SK-N-SH (cell line): ENCODE results near the gene GDAP2. TPM values are rescaled to one million over a fixed set of nuclear protein-coding genes. Genes with fewer than 3 reads are reported as not detected.

ENCODE experiments used
- CTCF ChIA-PET: fragments of 300-600, 350-600 bp; formaldehyde crosslinking; extraction: SDS; loops from one replicate; lab custom pipeline; 2021; lab: Yijun Ruan, JAX
- POLR2A ChIA-PET: fragments of 350-600 bp; sonication (Branson Sonifier 250); formaldehyde crosslinking; extraction: SDS; loops from one replicate; lab custom pipeline; 2020; ENCODE audit warnings: antibody characterized with exemption, inconsistent platforms; lab: Yijun Ruan, JAX
- DNase-seq: peaks from one replicate; pipeline ENCODE4 v3.0.0; 2012
- H2AFZ ChIP-seq: fragments of 200-600 bp; sonication (generic); 2 replicates; pipeline ENCODE4 v1.8.1; 2016; ENCODE audit warnings: antibody characterized with exemption, mild to moderate bottlenecking, low read depth
- H3F3A ChIP-seq: fragments of 200-600 bp; sonication (generic); replicated peaks from 2 replicates; pipeline ENCODE3; 2016; ENCODE audit warnings: antibody characterized with exemption, mild to moderate bottlenecking; ENCODE audit not compliant: insufficient read depth
- H3K27ac ChIP-seq, 2 experiments: fragments of 200-500 bp in 1 of 2; fragments of 200-600 bp in 1 of 2; sonication (Bioruptor generic) in 1 of 2; sonication (generic), shearing (Covaris generic) in 1 of 2; 2 replicates each; pipeline versions ENCODE4 v1.5.1 to v1.6.1; 2014 to 2016; ENCODE audit warnings: low read depth in 2 of 2, inconsistent platforms in 1 of 2, low read length in 1 of 2, mild to moderate bottlenecking in 1 of 2, mixed read lengths in 1 of 2
- H3K27me3 ChIP-seq: fragments of 200-600 bp; sonication (generic), shearing (Covaris generic); 2 replicates; pipeline ENCODE4 v1.6.1; 2016; ENCODE audit warnings: mixed run types; ENCODE audit not compliant: insufficient read depth
- H3K36me3 ChIP-seq, 2 experiments: fragments of 200-500 bp in 1 of 2; fragments of 200-600 bp in 1 of 2; sonication (Bioruptor generic) in 1 of 2; sonication (generic) in 1 of 2; replicated peaks in 1 of 2; 2 replicates each; pipeline versions ENCODE3 to v1.5.1; 2014 to 2016; ENCODE audit warnings: low read length in 1 of 2, mild to moderate bottlenecking in 1 of 2; ENCODE audit not compliant: insufficient read depth in 2 of 2, control insufficient read depth in 1 of 2
- H3K4me1 ChIP-seq, 2 experiments: fragments of 200-500 bp in 1 of 2; fragments of 200-600 bp in 1 of 2; sonication (Bioruptor generic) in 1 of 2; sonication (generic), shearing (Covaris generic) in 1 of 2; 2 replicates each; pipeline versions ENCODE4 v1.5.1 to v1.6.1; 2014 to 2016; ENCODE audit warnings: low read depth in 1 of 2, low read length in 1 of 2, mixed run types in 1 of 2; ENCODE audit not compliant: insufficient read depth in 2 of 2, control insufficient read depth in 1 of 2
- H3K4me2 ChIP-seq: fragments of 200-600 bp; sonication (generic), shearing (Covaris generic); 2 replicates; pipeline ENCODE4 v1.6.1; 2017; ENCODE audit warnings: mixed run types
- H3K4me3 ChIP-seq, 2 experiments: fragments of 200-500 bp in 1 of 2; fragments of 200-600 bp in 1 of 2; sonication (Bioruptor generic) in 1 of 2; sonication (generic), shearing (Covaris generic) in 1 of 2; 2 replicates each; pipeline versions ENCODE4 v1.5.1 to v1.8.1; 2014 to 2016; ENCODE audit warnings: low read depth in 2 of 2, inconsistent platforms in 1 of 2, low read length in 1 of 2, mild to moderate bottlenecking in 1 of 2, mixed read lengths in 1 of 2, moderate library complexity in 1 of 2
- H3K79me2 ChIP-seq: fragments of 200-600 bp; sonication (generic); 2 replicates; pipeline ENCODE4 v1.8.1; 2017; ENCODE audit warnings: mild to moderate bottlenecking; ENCODE audit not compliant: insufficient read depth
- H3K9ac ChIP-seq: fragments of 200-600 bp; sonication (generic); 2 replicates; pipeline ENCODE4 v1.6.1; 2017; ENCODE audit warnings: mixed run types
- H3K9me2 ChIP-seq: fragments of 200-600 bp; sonication (generic); 2 replicates; pipeline ENCODE4 v1.6.1; 2017; ENCODE audit warnings: mixed run types
- H3K9me3 ChIP-seq: fragments of 200-600 bp; sonication (generic); 2 replicates; pipeline ENCODE4 v1.6.1; 2017; ENCODE audit warnings: mixed run types, mild to moderate bottlenecking, moderate library complexity
- H4K20me1 ChIP-seq: fragments of 200-600 bp; sonication (generic); 2 replicates; pipeline ENCODE4 v1.6.1; 2017; ENCODE audit warnings: mild to moderate bottlenecking, mixed run types; ENCODE audit not compliant: insufficient read depth
- CHD2 ChIP-seq: fragments of 150-350 bp; IDR thresholded peaks from 2 replicates; pipeline ENCODE4 v1.6.1; 2018; ENCODE audit warnings: low read length; ENCODE audit not compliant: partially characterized antibody
- EZH2phosphoT487 ChIP-seq: fragments of 200-600 bp; sonication (generic); IDR thresholded peaks from 2 replicates; pipeline ENCODE4 v1.6.1; 2017; ENCODE audit warnings: low read depth, mixed run types, mild to moderate bottlenecking, antibody characterized with exemption, moderate library complexity, borderline replicate concordance
- FOSL2 ChIP-seq: IDR thresholded peaks from 2 replicates; pipeline ENCODE4 v1.4.0; 2012; ENCODE audit warnings: low read depth, mild to moderate bottlenecking, moderate library complexity, borderline replicate concordance
- JUND ChIP-seq: IDR thresholded peaks from 2 replicates; pipeline ENCODE4 v1.4.0; 2012
- MXI1 ChIP-seq: IDR thresholded peaks from 2 replicates; pipeline ENCODE4 v1.6.1; 2012; ENCODE audit warnings: mild to moderate bottlenecking, low read depth, low read length, improper control_type of control experiment
- NFIC ChIP-seq: IDR thresholded peaks from 2 replicates; pipeline ENCODE4 v1.4.0; 2012; ENCODE audit warnings: borderline replicate concordance
- RAD21 ChIP-seq: IDR thresholded peaks from 2 replicates; pipeline ENCODE4 v1.6.1; 2012; ENCODE audit warnings: mild to moderate bottlenecking, low read length
- RCOR1 ChIP-seq: fragments of 150-350 bp; IDR thresholded peaks from 2 replicates; pipeline ENCODE4 v1.6.1; 2017; ENCODE audit warnings: antibody characterized with exemption, low read length
- SMC3 ChIP-seq: IDR thresholded peaks from 2 replicates; pipeline ENCODE4 v1.6.1; 2012; ENCODE audit warnings: low read depth, low read length, improper control_type of control experiment
- WGBS: methylation state at CpG from one replicate; pipeline ENCODE4 v1.1.6; 2017; ENCODE audit warnings: low lambda C conversion rate; 5-methylcytosine and 5-hydroxymethylcytosine counted together
- polyA plus RNA-seq, 3 experiments: library from polyadenylated mRNA; depleted of rRNA; stranded (reverse); fragments of >200 nt; gene quantifications; 2 replicates each; pipeline ENCODE4 v1.2.3, GENCODE V29; 2012
- TF ChIP-seq, protein P1 (sequence below): IDR thresholded peaks from 2 replicates; pipeline ENCODE4 v1.6.1; 2012; ENCODE audit warnings: mild to moderate bottlenecking, low read depth, low read length, moderate library complexity
- TF ChIP-seq, protein P2 (sequence below): fragments of 200-600 bp; sonication (generic); IDR thresholded peaks from 2 replicates; pipeline ENCODE4 v1.6.1; 2017; ENCODE audit warnings: antibody characterized with exemption, mild to moderate bottlenecking, moderate library complexity
- TF ChIP-seq, protein P3 (sequence below): IDR thresholded peaks from 2 replicates; pipeline ENCODE4 v1.4.0; 2012; ENCODE audit warnings: low read depth, borderline replicate concordance
- TF ChIP-seq, protein P4 (sequence below): IDR thresholded peaks from 2 replicates; pipeline ENCODE4 v1.4.0; 2012; ENCODE audit warnings: low read depth, borderline replicate concordance

Gene GDAP2
- polyA plus RNA-seq, 1 of the 3 experiments (the other 2 are of a cell fraction) = 5.6 TPM

DNA sequence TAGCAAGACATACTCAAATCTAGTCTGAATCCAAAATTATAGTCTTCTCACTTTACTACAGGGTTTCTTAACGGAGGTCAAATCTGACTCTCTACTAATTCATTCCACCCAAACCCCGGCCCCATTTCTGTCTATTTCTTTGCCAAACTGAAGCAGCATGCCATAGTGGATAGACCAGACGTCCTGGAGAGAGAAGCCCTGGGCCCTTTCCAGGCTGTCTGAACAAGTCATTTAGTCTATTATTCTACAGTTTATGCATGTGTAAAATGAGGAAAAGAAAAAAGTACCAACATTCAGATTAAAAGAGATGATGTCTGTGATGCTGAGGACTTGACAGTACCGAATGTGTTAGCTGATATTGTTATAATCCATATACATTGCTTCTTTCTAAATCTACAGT is 95.0 kb downstream of the GDAP2 start (continued):
- TF ChIP-seq, protein P1, sequence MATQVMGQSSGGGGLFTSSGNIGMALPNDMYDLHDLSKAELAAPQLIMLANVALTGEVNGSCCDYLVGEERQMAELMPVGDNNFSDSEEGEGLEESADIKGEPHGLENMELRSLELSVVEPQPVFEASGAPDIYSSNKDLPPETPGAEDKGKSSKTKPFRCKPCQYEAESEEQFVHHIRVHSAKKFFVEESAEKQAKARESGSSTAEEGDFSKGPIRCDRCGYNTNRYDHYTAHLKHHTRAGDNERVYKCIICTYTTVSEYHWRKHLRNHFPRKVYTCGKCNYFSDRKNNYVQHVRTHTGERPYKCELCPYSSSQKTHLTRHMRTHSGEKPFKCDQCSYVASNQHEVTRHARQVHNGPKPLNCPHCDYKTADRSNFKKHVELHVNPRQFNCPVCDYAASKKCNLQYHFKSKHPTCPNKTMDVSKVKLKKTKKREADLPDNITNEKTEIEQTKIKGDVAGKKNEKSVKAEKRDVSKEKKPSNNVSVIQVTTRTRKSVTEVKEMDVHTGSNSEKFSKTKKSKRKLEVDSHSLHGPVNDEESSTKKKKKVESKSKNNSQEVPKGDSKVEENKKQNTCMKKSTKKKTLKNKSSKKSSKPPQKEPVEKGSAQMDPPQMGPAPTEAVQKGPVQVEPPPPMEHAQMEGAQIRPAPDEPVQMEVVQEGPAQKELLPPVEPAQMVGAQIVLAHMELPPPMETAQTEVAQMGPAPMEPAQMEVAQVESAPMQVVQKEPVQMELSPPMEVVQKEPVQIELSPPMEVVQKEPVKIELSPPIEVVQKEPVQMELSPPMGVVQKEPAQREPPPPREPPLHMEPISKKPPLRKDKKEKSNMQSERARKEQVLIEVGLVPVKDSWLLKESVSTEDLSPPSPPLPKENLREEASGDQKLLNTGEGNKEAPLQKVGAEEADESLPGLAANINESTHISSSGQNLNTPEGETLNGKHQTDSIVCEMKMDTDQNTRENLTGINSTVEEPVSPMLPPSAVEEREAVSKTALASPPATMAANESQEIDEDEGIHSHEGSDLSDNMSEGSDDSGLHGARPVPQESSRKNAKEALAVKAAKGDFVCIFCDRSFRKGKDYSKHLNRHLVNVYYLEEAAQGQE = no peak
- no peak for TF ChIP-seq SMC3
- TF ChIP-seq NFIC = no peak
- TF ChIP-seq, all 33 proteins: peak for 0

DNA sequence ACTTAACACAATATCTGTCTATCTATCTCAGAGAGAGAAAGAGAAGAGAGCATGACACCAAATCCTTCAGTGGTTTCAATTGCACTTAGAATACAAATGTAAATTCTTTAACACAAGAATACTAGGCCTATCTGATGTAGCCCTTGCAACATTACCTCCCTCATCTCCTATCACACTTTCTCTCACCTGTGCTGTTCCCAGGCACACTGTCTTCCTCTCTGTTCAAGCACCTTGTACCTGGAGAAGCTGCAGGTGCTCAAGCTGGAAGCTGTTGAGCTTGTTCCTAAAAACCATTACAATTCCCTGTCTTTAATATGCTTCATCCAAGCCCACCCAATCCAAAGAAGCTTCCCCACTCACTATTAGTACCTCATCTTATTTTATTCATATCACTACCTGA is 97.0 kb downstream of the GDAP2 start:
- no peak overlapping the region for H3K4me2 ChIP-seq
- TF ChIP-seq FOSL2 = no peak
- TF ChIP-seq EZH2phosphoT487 = no peak
- no peak for TF ChIP-seq RAD21
- no peak for TF ChIP-seq MXI1
- TF ChIP-seq, protein P2, sequence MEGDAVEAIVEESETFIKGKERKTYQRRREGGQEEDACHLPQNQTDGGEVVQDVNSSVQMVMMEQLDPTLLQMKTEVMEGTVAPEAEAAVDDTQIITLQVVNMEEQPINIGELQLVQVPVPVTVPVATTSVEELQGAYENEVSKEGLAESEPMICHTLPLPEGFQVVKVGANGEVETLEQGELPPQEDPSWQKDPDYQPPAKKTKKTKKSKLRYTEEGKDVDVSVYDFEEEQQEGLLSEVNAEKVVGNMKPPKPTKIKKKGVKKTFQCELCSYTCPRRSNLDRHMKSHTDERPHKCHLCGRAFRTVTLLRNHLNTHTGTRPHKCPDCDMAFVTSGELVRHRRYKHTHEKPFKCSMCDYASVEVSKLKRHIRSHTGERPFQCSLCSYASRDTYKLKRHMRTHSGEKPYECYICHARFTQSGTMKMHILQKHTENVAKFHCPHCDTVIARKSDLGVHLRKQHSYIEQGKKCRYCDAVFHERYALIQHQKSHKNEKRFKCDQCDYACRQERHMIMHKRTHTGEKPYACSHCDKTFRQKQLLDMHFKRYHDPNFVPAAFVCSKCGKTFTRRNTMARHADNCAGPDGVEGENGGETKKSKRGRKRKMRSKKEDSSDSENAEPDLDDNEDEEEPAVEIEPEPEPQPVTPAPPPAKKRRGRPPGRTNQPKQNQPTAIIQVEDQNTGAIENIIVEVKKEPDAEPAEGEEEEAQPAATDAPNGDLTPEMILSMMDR = no peak
- TF ChIP-seq, all 33 proteins: peak for 0

DNA sequence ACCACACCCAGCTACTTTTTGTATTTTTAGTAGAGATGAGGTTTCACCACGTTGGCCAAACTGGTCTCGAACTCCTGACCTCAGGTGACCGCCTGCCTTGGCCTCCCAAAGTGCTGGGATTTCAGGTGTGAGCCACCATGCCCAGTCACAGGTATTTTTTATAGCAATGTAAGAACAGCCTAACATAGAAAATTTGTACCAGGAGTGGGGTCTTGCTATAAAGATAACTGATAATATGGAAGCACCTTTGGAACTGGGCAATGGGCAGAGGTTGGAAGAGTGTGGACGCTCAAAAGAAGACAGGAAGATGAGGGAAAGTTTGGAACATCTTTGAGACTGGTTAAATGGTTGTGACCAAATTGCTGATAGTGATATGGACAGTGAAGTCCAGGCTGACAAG is 99.2 kb downstream of the GDAP2 start:
- H3K36me3 ChIP-seq = no peaks in the 10 kb centered on the region
- H3F3A ChIP-seq = peaks cover 40% of the 10 kb centered on the region
- no peaks in the 10 kb centered on the region for H3K9me2 ChIP-seq
- no peaks in the 10 kb centered on the region for H4K20me1 ChIP-seq
- no peak for DNase-seq
- H3K9me3 ChIP-seq = no peaks in the 10 kb centered on the region
- H2AFZ ChIP-seq = no peak overlapping the region
- WGBS = 79% methylated on average over 4 of the region's 4 CpGs
- H3K27me3 ChIP-seq = no peaks in the 10 kb centered on the region
- H3K4me2 ChIP-seq = no peak overlapping the region
- no peak overlapping the region for H3K27ac ChIP-seq
- H3K4me1 ChIP-seq = peaks cover 28 to 35% of the 10 kb centered on the region in 2 experiments
- ChIA-PET POLR2A (no interaction called here), CTCF (no interaction called here)
- no peak overlapping the region for H3K9ac ChIP-seq
- H3K4me3 ChIP-seq = no peak overlapping the region
- no peaks in the 10 kb centered on the region for H3K79me2 ChIP-seq
- TF ChIP-seq SMC3 (no peak), RCOR1 (no peak), CHD2 (no peak), JUND (no peak)
- TF ChIP-seq, protein P1 = no peak
- TF ChIP-seq, protein P3, sequence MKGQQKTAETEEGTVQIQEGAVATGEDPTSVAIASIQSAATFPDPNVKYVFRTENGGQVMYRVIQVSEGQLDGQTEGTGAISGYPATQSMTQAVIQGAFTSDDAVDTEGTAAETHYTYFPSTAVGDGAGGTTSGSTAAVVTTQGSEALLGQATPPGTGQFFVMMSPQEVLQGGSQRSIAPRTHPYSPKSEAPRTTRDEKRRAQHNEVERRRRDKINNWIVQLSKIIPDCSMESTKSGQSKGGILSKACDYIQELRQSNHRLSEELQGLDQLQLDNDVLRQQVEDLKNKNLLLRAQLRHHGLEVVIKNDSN = no peak
- TF ChIP-seq, protein P4, sequence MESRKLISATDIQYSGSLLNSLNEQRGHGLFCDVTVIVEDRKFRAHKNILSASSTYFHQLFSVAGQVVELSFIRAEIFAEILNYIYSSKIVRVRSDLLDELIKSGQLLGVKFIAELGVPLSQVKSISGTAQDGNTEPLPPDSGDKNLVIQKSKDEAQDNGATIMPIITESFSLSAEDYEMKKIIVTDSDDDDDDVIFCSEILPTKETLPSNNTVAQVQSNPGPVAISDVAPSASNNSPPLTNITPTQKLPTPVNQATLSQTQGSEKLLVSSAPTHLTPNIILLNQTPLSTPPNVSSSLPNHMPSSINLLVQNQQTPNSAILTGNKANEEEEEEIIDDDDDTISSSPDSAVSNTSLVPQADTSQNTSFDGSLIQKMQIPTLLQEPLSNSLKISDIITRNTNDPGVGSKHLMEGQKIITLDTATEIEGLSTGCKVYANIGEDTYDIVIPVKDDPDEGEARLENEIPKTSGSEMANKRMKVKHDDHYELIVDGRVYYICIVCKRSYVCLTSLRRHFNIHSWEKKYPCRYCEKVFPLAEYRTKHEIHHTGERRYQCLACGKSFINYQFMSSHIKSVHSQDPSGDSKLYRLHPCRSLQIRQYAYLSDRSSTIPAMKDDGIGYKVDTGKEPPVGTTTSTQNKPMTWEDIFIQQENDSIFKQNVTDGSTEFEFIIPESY = no peak

More for the DNA sequence above, 97.0 kb downstream of the GDAP2 start:
- no peak for DNase-seq
- Histone ChIP-seq H3K27me3 (no peaks in the 10 kb centered on the region), H2AFZ (no peak overlapping the region), H3K36me3 (no peaks in the 10 kb centered on the region), H3K79me2 (no peaks in the 10 kb centered on the region), H3K9ac (no peak overlapping the region), H4K20me1 (no peaks in the 10 kb centered on the region), H3F3A (peaks cover 22% of the 10 kb centered on the region), H3K27ac (no peak overlapping the region), H3K9me2 (no peaks in the 10 kb centered on the region), H3K4me3 (no peak overlapping the region), H3K4me1 (peaks cover 13 to 16% of the 10 kb centered on the region in 2 experiments), H3K9me3 (no peaks in the 10 kb centered on the region)
- ChIA-PET POLR2A (no interaction called here), CTCF (no interaction called here)
